GM18505 (cell line): ENCODE results near the gene DSTN.

ENCODE experiments used
- ATAC-seq: cut with Tn5 transposase; IDR thresholded peaks from one replicate; pipeline ENCODE4 v1.9.1; 2021; ENCODE audit not compliant: unreplicated experiment
- POLR2A ChIP-seq: IDR thresholded peaks from 4 replicates; pipeline ENCODE4 v1.6.1; 2011; ENCODE audit warnings: borderline replicate concordance; ENCODE audit not compliant: insufficient read depth, insufficient read length; ENCODE audit errors: extremely low read depth

Gene DSTN

GRCh38 chr20:17601957-17602356, 32.1 kb downstream of the DSTN start:
- no peak for TF ChIP-seq POLR2A
- no peak for ATAC-seq

GRCh38 chr20:17602493-17602892, 32.6 kb downstream of the DSTN start:
- ATAC-seq = no peak
- no peak for TF ChIP-seq POLR2A

DNA sequence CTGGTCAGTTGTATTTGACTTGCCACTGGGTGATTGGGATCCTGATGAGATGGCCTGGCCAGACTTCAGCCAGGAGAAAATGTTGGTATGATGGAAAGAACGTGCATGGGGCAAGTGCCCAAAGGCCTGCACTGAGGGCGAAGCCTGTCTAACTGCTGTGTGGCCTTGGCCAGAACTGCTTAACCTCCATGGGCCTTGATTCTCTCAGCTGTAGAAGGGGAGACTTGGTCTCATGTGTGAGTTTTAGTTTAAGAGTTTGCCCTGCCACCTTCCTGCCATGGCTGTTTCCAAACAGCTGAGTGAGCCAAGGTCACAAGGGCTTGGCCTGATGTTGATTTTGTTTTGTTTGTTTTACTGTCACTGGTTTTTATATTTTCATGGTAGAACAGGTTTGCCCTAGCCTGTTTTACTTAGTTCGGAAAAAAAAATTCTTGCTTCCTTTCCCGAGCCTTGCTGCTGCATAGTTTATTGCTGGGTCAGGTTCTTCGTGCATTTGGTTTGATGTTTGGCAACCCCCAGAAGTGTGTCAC, 35.3 kb downstream of the DSTN start:
- no peak for ATAC-seq
- no peak for TF ChIP-seq POLR2A

- TF ChIP-seq POLR2A = no peak
- no peak for ATAC-seq
Observed at GRCh38 chr20:17606001-17606400, 36.1 kb downstream of the DSTN start.

DNA sequence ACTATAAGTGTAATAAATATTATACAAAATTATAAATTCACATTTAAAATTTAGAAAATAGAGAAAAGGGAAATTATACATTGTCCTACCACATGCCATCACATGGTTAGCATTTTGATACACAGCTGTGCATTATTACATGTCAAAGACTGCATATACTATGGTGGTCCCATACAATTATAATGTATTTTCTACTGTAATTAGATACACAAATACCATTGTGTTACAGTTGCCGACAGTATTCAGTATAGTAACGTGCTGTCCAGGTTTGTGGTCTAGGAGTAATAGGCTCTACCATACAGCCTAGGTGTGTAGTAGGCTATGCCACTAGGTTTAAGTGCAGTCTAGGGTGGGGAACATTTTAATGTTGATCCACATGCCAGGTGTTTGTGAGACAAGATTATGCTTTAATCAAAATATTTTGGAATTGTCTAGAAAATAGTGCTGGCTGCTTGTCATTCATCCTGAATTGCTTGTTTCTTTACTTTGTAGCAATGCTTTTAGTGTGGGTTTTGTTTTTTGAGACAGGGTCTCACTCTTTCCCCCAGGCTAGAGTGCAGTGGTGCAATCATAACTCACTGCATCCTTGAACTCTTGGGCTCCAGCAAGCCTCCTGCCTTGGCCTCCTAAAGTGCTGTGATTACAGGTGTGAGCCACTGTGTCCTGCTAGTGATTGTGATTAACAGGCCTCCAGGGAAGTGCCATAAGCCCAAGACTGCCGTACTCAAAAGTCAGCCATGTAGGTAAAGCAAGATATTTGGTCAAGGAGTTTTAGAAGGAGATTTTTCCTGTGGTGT, 39.0 kb downstream of the DSTN start:
- no peak for ATAC-seq
- TF ChIP-seq POLR2A = no peak

- no peak for ATAC-seq
- no peak for TF ChIP-seq POLR2A
Observed at GRCh38 chr20:17609811-17610377, 40.0 kb downstream of the DSTN start.

DNA sequence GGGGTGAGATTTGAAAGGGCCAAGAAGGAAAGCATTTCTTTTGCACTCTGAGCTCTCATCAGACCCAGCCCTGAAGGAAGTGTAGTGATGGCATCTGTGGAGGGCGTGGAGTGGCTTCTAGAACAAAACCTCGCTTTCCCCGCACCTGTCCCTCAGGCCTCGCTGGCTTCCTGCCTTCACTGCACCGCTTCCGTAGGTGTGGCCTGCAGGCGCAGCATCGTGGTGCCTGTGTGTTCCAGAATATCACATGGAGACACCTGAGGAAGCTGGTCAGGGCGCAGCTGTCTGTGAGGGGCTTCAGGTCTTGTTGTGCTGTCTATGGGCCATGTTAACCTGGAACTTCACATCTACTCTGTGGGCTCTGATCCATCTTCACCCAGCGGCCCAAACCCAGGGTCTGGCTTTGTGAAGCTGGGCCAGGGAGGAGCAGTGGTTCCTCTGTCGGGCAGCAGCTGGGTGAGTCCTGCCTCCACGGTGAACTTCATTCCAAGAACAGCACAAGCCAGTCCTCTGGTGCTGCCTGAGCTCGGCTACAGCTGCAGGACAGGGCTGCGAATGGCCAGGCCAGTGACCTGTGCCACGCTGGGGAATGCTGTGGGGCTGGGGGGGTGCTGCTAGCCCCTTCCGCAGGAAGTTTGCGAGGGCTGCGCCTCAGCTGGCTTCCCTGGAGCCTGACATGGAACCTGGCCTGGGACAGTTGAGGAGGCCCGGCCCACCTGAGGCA, 40.9 kb downstream of the DSTN start:
- no peak for TF ChIP-seq POLR2A
- ATAC-seq = no peak

DNA sequence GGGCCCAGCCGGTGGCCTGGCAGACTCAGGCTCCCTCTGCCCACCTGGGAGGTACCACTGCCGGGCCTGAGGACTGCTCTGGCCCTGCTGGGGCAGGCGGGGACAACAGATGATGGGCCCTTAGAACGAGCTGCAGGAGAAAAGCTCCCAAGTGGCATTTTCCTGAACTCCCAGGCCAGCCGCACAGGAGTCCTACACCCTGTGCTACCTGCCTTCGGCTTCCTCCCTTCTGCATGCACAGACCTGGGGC, 41.3 kb downstream of the DSTN start:
- no peak for ATAC-seq
- TF ChIP-seq POLR2A = no peak

DNA sequence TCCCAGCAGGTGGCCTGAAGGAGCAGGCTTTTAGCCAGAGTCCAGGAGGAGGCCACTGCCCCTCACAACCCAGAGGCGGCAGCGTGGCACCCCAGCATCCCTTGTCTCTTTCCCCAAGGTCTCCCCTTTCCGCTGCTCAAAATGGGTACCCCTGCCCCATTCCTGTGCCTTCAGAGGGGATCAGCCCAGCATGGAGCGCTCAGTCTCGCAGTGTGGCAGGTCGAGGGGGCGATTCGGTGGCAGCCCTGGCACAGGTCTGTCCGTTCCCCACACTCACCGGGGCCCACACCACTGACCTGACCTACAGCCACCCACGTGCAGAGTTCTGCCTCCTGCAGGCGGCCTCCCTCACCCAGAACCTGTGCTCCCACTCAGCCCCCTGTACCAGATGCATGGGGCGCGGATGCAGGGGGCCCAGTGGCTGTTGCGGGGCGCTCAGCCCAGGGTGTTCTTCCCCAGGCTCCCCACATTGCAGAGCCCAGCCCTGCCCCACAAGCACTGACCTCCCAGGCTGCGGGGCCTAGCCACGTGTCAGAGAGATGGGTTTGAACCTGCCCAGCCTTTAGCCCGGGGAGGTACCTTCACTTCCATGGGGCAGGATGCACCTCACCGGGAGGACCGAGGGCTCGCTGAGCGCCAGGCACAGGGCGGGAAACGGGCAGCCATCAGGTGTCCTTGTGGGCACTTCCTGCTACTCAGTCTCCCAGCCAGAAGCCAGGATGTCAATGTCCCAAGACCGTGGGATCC, 41.8 kb downstream of the DSTN start:
- TF ChIP-seq POLR2A = no peak
- ATAC-seq = no peak

DNA sequence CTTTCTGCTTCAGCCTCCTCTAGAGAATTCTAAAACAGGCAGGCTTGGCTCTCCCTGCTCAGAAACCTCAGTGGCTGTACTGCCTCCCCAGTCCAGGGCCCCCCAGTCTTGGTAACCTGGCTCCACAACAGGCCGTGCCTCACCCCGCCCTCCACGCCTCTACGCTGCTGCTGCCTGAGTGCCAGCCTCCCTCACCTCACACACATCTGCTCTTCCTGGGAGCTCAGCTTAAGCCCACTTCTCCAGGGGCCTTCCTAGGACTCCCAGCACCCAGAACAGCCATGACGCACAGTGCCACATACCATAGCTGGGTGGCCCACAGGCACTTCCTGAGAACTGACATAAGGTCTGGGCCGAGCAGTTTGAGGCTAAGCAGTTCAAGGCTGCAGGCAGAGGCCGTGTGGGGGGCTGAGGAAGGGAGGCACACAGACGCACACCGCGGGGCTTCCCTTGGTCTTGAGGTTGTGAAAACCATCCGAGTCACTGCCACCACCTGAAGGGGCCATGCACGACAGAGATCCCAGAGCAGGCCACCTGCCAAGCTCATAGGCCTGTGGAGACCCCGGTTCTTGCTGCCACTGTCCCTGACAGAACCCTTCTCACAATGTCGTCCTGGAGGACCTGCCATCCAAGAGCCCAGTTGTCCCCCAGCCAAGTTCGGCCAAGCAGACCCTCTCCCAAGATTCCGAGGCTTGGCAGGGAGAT, 42.6 kb downstream of the DSTN start:
- ATAC-seq = no peak
- TF ChIP-seq POLR2A = no peak

GRCh38 chr20:17612992-17613327, 43.1 kb downstream of the DSTN start:
- TF ChIP-seq POLR2A = no peak
- no peak for ATAC-seq

DNA sequence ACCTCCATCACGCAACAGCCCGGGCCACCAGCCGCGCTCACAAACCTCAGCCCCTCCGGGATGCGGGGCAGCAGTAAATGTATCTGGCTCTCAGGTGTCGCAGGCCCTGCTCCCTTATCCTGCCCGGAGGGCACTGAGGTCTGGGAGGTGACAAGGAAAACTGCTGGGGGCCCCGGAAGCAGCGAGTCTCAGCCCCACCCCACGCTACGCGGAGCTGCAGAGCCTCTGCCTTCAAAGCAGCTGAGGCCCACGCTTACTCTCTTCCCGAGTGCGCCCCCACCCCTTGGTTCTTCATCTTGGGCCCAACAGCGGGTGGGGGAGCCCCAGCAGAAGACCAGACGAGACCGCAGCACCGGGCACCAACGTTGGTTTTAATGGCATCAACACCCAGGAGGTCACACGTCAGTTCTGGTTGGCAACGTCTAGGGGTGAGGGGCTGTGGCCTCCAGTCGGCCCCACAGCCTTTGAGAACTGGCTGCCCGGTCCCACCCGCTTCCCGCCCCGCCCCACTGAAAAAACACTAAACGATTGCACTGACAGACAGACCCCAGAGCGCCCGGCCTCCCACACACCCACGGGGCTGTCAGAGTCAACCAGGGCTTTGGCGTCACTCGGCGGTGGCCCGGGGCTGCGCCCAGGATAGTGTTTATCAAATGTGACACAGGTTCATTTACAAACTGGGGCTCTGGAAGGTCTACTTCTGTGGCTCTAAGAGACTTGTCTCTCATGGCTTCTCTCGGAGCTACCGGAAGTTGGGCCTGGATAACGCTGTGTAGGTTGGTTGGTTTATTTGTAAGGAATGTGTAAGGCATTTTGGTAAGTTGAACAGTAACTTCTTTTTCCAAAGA, 43.7 kb downstream of the DSTN start:
- no peak for ATAC-seq
- no peak for TF ChIP-seq POLR2A
